Measurements from ENCODE around the gene LTBP3.

LTBP3 gene

GRCh38 chr11:65598258-65598699 is 40.1 kb upstream of the LTBP3 start:
- TF ChIP-seq CTCF (IDR thresholded peaks at IDR 0.05), result no peak
- Histone ChIP-seq H3K4me1 (ENCODE audit: control insufficient read depth in 1 of 2, insufficient read depth in 1 of 2, low read depth in 1 of 2, low read length in 1 of 2) (no peaks in the 10 kb centered on the region), H3K36me3 (peaks cover 97% of the 10 kb centered on the region), H3K4me3 (ENCODE audit: low read depth in 1 of 2, low read length in 1 of 2) (no peak overlapping the region), H3K27me3 (no peaks in the 10 kb centered on the region), H3K9me3 (no peaks in the 10 kb centered on the region), H3K27ac (no peak overlapping the region)

- Histone ChIP-seq H3K36me3 (peaks cover 97% of the 10 kb centered on the region), H3K4me3 (ENCODE audit: low read depth in 1 of 2, low read length in 1 of 2) (no peak overlapping the region), H3K27me3 (no peaks in the 10 kb centered on the region), H3K4me1 (ENCODE audit: control insufficient read depth in 1 of 2, insufficient read depth in 1 of 2, low read depth in 1 of 2, low read length in 1 of 2) (no peaks in the 10 kb centered on the region), H3K27ac (no peak overlapping the region), H3K9me3 (no peaks in the 10 kb centered on the region)
- no peak for TF ChIP-seq CTCF (IDR thresholded peaks at IDR 0.05)
These were observed 38.4 kb upstream of the LTBP3 start for GRCh38 chr11:65596520-65596919.

- no peak for TF ChIP-seq CTCF (IDR thresholded peaks at IDR 0.05)
- H3K4me3 ChIP-seq (ENCODE audit: low read depth in 1 of 2, low read length in 1 of 2), result no peak within 1 kb of the TSS
- no peaks in the 10 kb centered on the region for H3K9me3 ChIP-seq
- peaks cover 97% of the 10 kb centered on the region for H3K36me3 ChIP-seq
- H3K27ac ChIP-seq, result peak within 1 kb of the TSS; percentile 10
- no peaks in the 10 kb centered on the region for H3K4me1 ChIP-seq (ENCODE audit: control insufficient read depth in 1 of 2, insufficient read depth in 1 of 2, low read depth in 1 of 2, low read length in 1 of 2)
- H3K27me3 ChIP-seq, result no peaks in the 10 kb centered on the region
These were observed 37.6 kb upstream of the LTBP3 start, which contains the start of gene KCNK7 for GRCh38 chr11:65595543-65596281. Gene KCNK7, minus strand, starts transcription at chr11:65595800. Its CDS starts 28 bp downstream, at chr11:65595772.

GRCh38 chr11:65595131-65595530 is 37.0 kb upstream of the LTBP3 start:
- Histone ChIP-seq H3K4me1 (ENCODE audit: control insufficient read depth in 1 of 2, insufficient read depth in 1 of 2, low read depth in 1 of 2, low read length in 1 of 2) (no peaks in the 10 kb centered on the region), H3K4me3 (ENCODE audit: low read depth in 1 of 2, low read length in 1 of 2) (no peak overlapping the region), H3K36me3 (peaks cover 97% of the 10 kb centered on the region), H3K9me3 (no peaks in the 10 kb centered on the region), H3K27me3 (no peaks in the 10 kb centered on the region), H3K27ac (peak overlapping the region; percentile 10)
- no peak for TF ChIP-seq CTCF (IDR thresholded peaks at IDR 0.05)

- peaks cover 1 to 2% of the 10 kb centered on the region in 2 experiments for H3K4me1 ChIP-seq (ENCODE audit: control insufficient read depth in 1 of 2, insufficient read depth in 1 of 2, low read depth in 1 of 2, low read length in 1 of 2)
- H3K36me3 ChIP-seq, result peaks cover 97% of the 10 kb centered on the region
- H3K27ac ChIP-seq, result peak overlapping the region; percentile 34
These were observed 35.6 kb upstream of the LTBP3 start for GRCh38 chr11:65593518-65594414.

More at GRCh38 chr11:65593518-65594414, 35.6 kb upstream of the LTBP3 start:
- H3K27me3 ChIP-seq, result no peaks in the 10 kb centered on the region
- no peak overlapping the region for H3K4me3 ChIP-seq (ENCODE audit: low read depth in 1 of 2, low read length in 1 of 2)
- H3K9me3 ChIP-seq, result no peaks in the 10 kb centered on the region
- peak; percentile 54 for TF ChIP-seq CTCF (IDR thresholded peaks at IDR 0.05)
